H1 (cell line): ENCODE data around the gene COASY. TPM values are rescaled to one million over a fixed set of nuclear protein-coding genes. Genes with fewer than 3 reads are reported as not detected.

Source experiments
- CTCF ChIA-PET: fragments of 300-600 bp; sonication (Branson Sonifier 250); formaldehyde crosslinking; loops from one replicate; lab custom pipeline; 2021; ENCODE audit not compliant: partially characterized antibody; lab: Charles Lee
- POLR2A ChIA-PET: fragments of 300-600 bp; sonication (Branson Sonifier 250); formaldehyde crosslinking; loops from one replicate; lab custom pipeline; 2021; ENCODE audit warnings: inconsistent platforms; ENCODE audit not compliant: partially characterized antibody; lab: Charles Lee
- DNase-seq, 2 experiments: peaks; one replicate each; pipeline versions ENCODE4 v3.0.0 to v3.0.0-alpha.2; 2010 to 2022; ENCODE audit warnings: low spot score in 2 of 2, low read depth in 1 of 2, mixed read lengths in 1 of 2
- FAIRE-seq: peaks from 2 replicates; lab custom pipeline; 2011; peaks lifted over from hg19 to GRCh38; lab: Jason Lieb, UNC
- H2AFZ ChIP-seq: 2 replicates; pipeline ENCODE4 v1.8.1; 2012; ENCODE audit warnings: low read length, inconsistent platforms
- H2AK5ac ChIP-seq: 2 replicates; pipeline ENCODE4 v1.6.1; 2013; ENCODE audit warnings: low read depth, low read length
- H2BK120ac ChIP-seq: replicated peaks from 2 replicates; pipeline ENCODE3; 2013; ENCODE audit warnings: low read depth, low read length, inconsistent platforms
- H2BK12ac ChIP-seq: 2 replicates; pipeline ENCODE4 v1.6.1; 2013; ENCODE audit warnings: low read depth, low read length
- H2BK15ac ChIP-seq: 2 replicates; pipeline ENCODE4 v1.6.1; 2013; ENCODE audit warnings: low read length
- H2BK20ac ChIP-seq: 2 replicates; pipeline ENCODE4 v1.6.1; 2013; ENCODE audit warnings: low read length
- H2BK5ac ChIP-seq: 2 replicates; pipeline ENCODE4 v1.6.1; 2013; ENCODE audit warnings: low read depth, low read length
- H3K14ac ChIP-seq: 2 replicates; pipeline ENCODE4 v1.6.1; 2013; ENCODE audit warnings: inconsistent platforms; ENCODE audit not compliant: insufficient read length
- H3K18ac ChIP-seq: 2 replicates; pipeline ENCODE4 v1.6.1; 2013; ENCODE audit warnings: low read length; ENCODE audit errors: extremely low read depth
- H3K23ac ChIP-seq: 2 replicates; pipeline ENCODE4 v1.6.1; 2013; ENCODE audit warnings: inconsistent platforms; ENCODE audit not compliant: insufficient read length
- H3K23me2 ChIP-seq: 2 replicates; pipeline ENCODE4 v1.6.1; 2013; ENCODE audit warnings: low read depth, low read length
- H3K27ac ChIP-seq: 2 replicates; pipeline ENCODE4 v1.6.1; 2011; ENCODE audit warnings: low read depth, low read length, inconsistent platforms
- H3K27me3 ChIP-seq, 4 experiments: replicated peaks in 1 of 4; 1 replicate in 1 of 4; 2 replicates in 3 of 4; pipeline versions ENCODE4 v1.6.1 to v1.8.1; 2011 to 2013; ENCODE audit warnings: low read length in 3 of 4, mild to moderate bottlenecking in 3 of 4, inconsistent platforms in 2 of 4, mixed read lengths in 2 of 4, moderate library complexity in 1 of 4; ENCODE audit not compliant: control insufficient read depth in 3 of 4, insufficient read depth in 3 of 4; ENCODE audit errors: extremely low read depth in 1 of 4
- H3K36me3 ChIP-seq, 4 experiments: 2 replicates each; pipeline versions ENCODE4 v1.6.1 to v1.8.1; 2011 to 2013; ENCODE audit warnings: mild to moderate bottlenecking in 4 of 4, low read length in 3 of 4, moderate library complexity in 2 of 4, control low read depth in 1 of 4, inconsistent platforms in 1 of 4; ENCODE audit not compliant: insufficient read depth in 4 of 4, control insufficient read depth in 2 of 4
- H3K4ac ChIP-seq: replicated peaks from 2 replicates; pipeline ENCODE3; 2013; ENCODE audit warnings: low read length, low read depth, mixed read lengths, inconsistent platforms; ENCODE audit not compliant: insufficient read length
- H3K4me1 ChIP-seq, 4 experiments: replicated peaks in 1 of 4; 1 replicate in 1 of 4; 2 replicates in 3 of 4; pipeline versions ENCODE4 v1.6.1 to v1.8.1; 2011 to 2013; ENCODE audit warnings: low read length in 3 of 4, inconsistent platforms in 2 of 4, mixed read lengths in 1 of 4; ENCODE audit not compliant: insufficient read depth in 4 of 4, control insufficient read depth in 3 of 4
- H3K4me2 ChIP-seq, 2 experiments: 2 replicates each; pipeline versions ENCODE4 v1.6.1 to v1.8.1; 2011 to 2013; ENCODE audit warnings: low read depth in 2 of 2, low read length in 2 of 2, control low read depth in 1 of 2, inconsistent platforms in 1 of 2, mild to moderate bottlenecking in 1 of 2; ENCODE audit not compliant: insufficient read depth in 1 of 2
- H3K4me3 ChIP-seq, 4 experiments: fragments of 200-600, 300-600 bp in 1 of 4; sonication (generic), shearing (Covaris generic), sonication (Bioruptor Twin) in 1 of 4; 2 replicates each; pipeline versions ENCODE4 v1.5.1 to v1.8.1; 2011 to 2016; ENCODE audit warnings: low read length in 4 of 4, low read depth in 3 of 4, control low read depth in 2 of 4, inconsistent platforms in 2 of 4, mild to moderate bottlenecking in 2 of 4, mixed read lengths in 1 of 4, moderate library complexity in 1 of 4; ENCODE audit not compliant: insufficient read depth in 2 of 4; ENCODE audit errors: extremely low read depth in 1 of 4
- H3K56ac ChIP-seq: replicated peaks from 2 replicates; pipeline ENCODE3; 2013; ENCODE audit warnings: low read depth, mild to moderate bottlenecking, mixed read lengths, low read length, inconsistent platforms; ENCODE audit not compliant: insufficient read length
- H3K79me1 ChIP-seq: 2 replicates; pipeline ENCODE4 v1.6.1; 2013; ENCODE audit warnings: low read depth, low read length, control low read depth
- H3K79me2 ChIP-seq, 2 experiments: 2 replicates each; pipeline versions ENCODE4 v1.6.1 to v1.8.1; 2012 to 2013; ENCODE audit warnings: low read length in 2 of 2, mild to moderate bottlenecking in 2 of 2, inconsistent platforms in 1 of 2; ENCODE audit not compliant: insufficient read depth in 2 of 2, control insufficient read depth in 1 of 2
- H3K9ac ChIP-seq, 4 experiments: replicated peaks in 1 of 4; 1 replicate in 1 of 4; 2 replicates in 3 of 4; pipeline versions ENCODE4 v1.6.1 to v1.8.1; 2011 to 2013; ENCODE audit warnings: low read depth in 3 of 4, low read length in 3 of 4, control low read depth in 2 of 4, mild to moderate bottlenecking in 2 of 4, moderate library complexity in 2 of 4, inconsistent platforms in 1 of 4; ENCODE audit errors: extremely low read depth in 1 of 4
- H3K9me3 ChIP-seq, 2 experiments: 2 replicates each; pipeline versions ENCODE4 v1.6.1 to v1.8.1; 2012 to 2013; ENCODE audit warnings: mild to moderate bottlenecking in 2 of 2, moderate library complexity in 2 of 2, control low read depth in 1 of 2, inconsistent platforms in 1 of 2, low read depth in 1 of 2, low read length in 1 of 2, mixed read lengths in 1 of 2; ENCODE audit not compliant: insufficient read depth in 2 of 2
- H4K20me1 ChIP-seq, 2 experiments: replicated peaks in 1 of 2; 2 replicates each; pipeline versions ENCODE3 to v1.8.1; 2011 to 2013; ENCODE audit warnings: inconsistent platforms in 2 of 2, low read length in 2 of 2, mild to moderate bottlenecking in 1 of 2; ENCODE audit not compliant: insufficient read depth in 2 of 2, control insufficient read depth in 1 of 2
- H4K5ac ChIP-seq: 2 replicates; pipeline ENCODE4 v1.6.1; 2013; ENCODE audit warnings: low read length, low read depth, mixed read lengths, inconsistent platforms; ENCODE audit not compliant: insufficient read length
- H4K8ac ChIP-seq: 2 replicates; pipeline ENCODE4 v1.8.0; 2013; ENCODE audit warnings: mild to moderate bottlenecking, moderate library complexity, low read length, inconsistent platforms; ENCODE audit not compliant: insufficient read depth; ENCODE audit errors: extremely low read depth
- H4K91ac ChIP-seq: replicated peaks from 2 replicates; pipeline ENCODE3; 2013; ENCODE audit warnings: low read length, mixed read lengths, inconsistent platforms; ENCODE audit not compliant: insufficient read length
- ASH2L ChIP-seq: fragments of 200-600, 300-600 bp; sonication (generic); IDR thresholded peaks from one replicate; pipeline ENCODE4 v1.7.1; 2017; ENCODE audit warnings: low read length
- CEBPB ChIP-seq: IDR thresholded peaks from 2 replicates; pipeline ENCODE4 v1.6.1; 2012; ENCODE audit warnings: low read depth, low read length
- KDM4A ChIP-seq: IDR thresholded peaks from one replicate; pipeline ENCODE4 v1.7.1; 2012; ENCODE audit warnings: low read depth, mild to moderate bottlenecking, moderate library complexity, low read length, inconsistent platforms; ENCODE audit not compliant: severe bottlenecking
- MAX ChIP-seq: IDR thresholded peaks from 2 replicates; pipeline ENCODE4 v1.6.1; 2012; ENCODE audit warnings: inconsistent platforms
- POLR2A ChIP-seq, 2 experiments: IDR thresholded peaks; 1 replicate in 1 of 2; 2 replicates in 1 of 2; pipeline ENCODE4 v1.6.1; 2011; ENCODE audit warnings: low read depth in 2 of 2, low read length in 2 of 2, mild to moderate bottlenecking in 2 of 2; ENCODE audit errors: control extremely low read depth in 1 of 2
- POLR2AphosphoS5 ChIP-seq: IDR thresholded peaks from 2 replicates; pipeline ENCODE4 v1.6.1; 2011; ENCODE audit warnings: low read depth, low read length
- SIN3A ChIP-seq, 2 experiments: IDR thresholded peaks in 1 of 2; conservative IDR thresholded peaks in 1 of 2; 2 replicates each; pipeline ENCODE4 v1.6.1; 2011 to 2012; ENCODE audit warnings: low read length in 2 of 2, improper control_type of control experiment in 1 of 2, low read depth in 1 of 2, mild to moderate bottlenecking in 1 of 2
- SP2 ChIP-seq: IDR thresholded peaks from 2 replicates; pipeline ENCODE4 v1.6.1; 2012; ENCODE audit warnings: mild to moderate bottlenecking, low read length, inconsistent platforms
- WGBS, 2 experiments: shearing (Covaris generic) in 1 of 2; methylation state at CpG; one replicate each; pipeline versions ENCODE4 v1.1.6 to v1.1.7; 2013 to 2015; ENCODE audit warnings: low lambda C conversion rate in 2 of 2, mixed read lengths in 2 of 2, inconsistent platforms in 1 of 2, low coverage in 1 of 2, missing lambda C conversion rate in 1 of 2; ENCODE audit not compliant: insufficient replicate concordance in 2 of 2, insufficient coverage in 1 of 2, insufficient read length in 1 of 2; ENCODE audit errors: extremely low coverage in 1 of 2, missing lambda C conversion rate in 1 of 2; 5-methylcytosine and 5-hydroxymethylcytosine counted together
- polyA plus RNA-seq, 7 experiments: library from polyadenylated mRNA; depleted of rRNA in 3 of 7; stranded (reverse) in 5 of 7; unstranded in 2 of 7; fragments of >200 nt in 5 of 7; fragments of 200-250 nt in 2 of 7; gene quantifications; 1 replicate in 5 of 7; 2 replicates in 1 of 7; 4 replicates in 1 of 7; pipeline versions ENCODE4 v1.2.1 to v1.2.3, GENCODE V29; 2011 to 2013; ENCODE audit warnings: missing spikeins in 2 of 7, mixed read lengths in 2 of 7
- total RNA-seq: library from RNA; stranded (reverse); fragmentation: NEBNext Ultra II Directional; extraction: Animal tissue kit (Norgen Biotek cat#: 25700); gene quantifications from 2 replicates; pipeline ENCODE4 v1.2.1, GENCODE V29; 2021

COASY gene
- total and polyA plus RNA-seq, 2 of the 8 experiments (the other 6 are each of a cell fraction or from before 2014, with no cell fraction given): 64.5 to 100 TPM

- Histone ChIP-seq H3K4me3 (peak overlapping the region; percentile 50 to 72 (median 62)), H2AFZ (no peak overlapping the region), H4K20me1 (peaks cover 1 to 2% of the 10 kb centered on the region in 2 experiments), H3K56ac (peak overlapping the region; percentile 34), H4K5ac (peak overlapping the region; percentile 70), H2AK5ac (peak overlapping the region; percentile 45; the same call in 1 of the 2 replicates), H2BK15ac (0 out of 2 replicates have a peak overlapping the region, but pooled peaks have one; percentile 72), H3K4me2 (peak overlapping the region; percentile 94 to 95), H3K23me2 (peaks cover 9% of the 10 kb centered on the region), H2BK120ac (peak overlapping the region; percentile 4), H3K9ac (peak overlapping the region; percentile 56 to 88 (median 66); a peak in 6 of 7 replicates), H3K27me3 (peaks cover 0 to 1% (median 0%) of the 10 kb centered on the region in 4 experiments; a peak in 2 of 7 replicates), H3K4ac (peak overlapping the region; percentile 92), H4K91ac (peak overlapping the region; percentile 25), H2BK12ac (0 out of 2 replicates have a peak overlapping the region, but pooled peaks have one; percentile 75)
- no peak for FAIRE-seq
- POLR2A ChIA-PET: interaction anchor here (0.6 to 4.3 kb wide), 16 partner anchors 10 to 508 kb away, joined by 3 to 43 read pairs (median 4); partner anchors contain the start of genes CAVIN1, CNTD1, COA3 and COASY
- TF ChIP-seq ASH2L (peak; percentile 21), CEBPB (no peak), SIN3A (conservative IDR thresholded peaks at IDR 0.05 in 1 of 2, IDR thresholded peaks at IDR 0.05 in 1 of 2; ENCODE audit: low read depth in 1 of 2, low read length in 2 of 2) (peak in 1 of 2 experiments; percentile 44; a peak in 1 of 4 replicates), KDM4A (peak; percentile 30), POLR2AphosphoS5 (peak; percentile 35), SP2 (no peak), POLR2A (IDR thresholded peaks at IDR 0.05; ENCODE audit: control extremely low read depth in 1 of 2, low read depth in 2 of 2, low read length in 2 of 2) (peak in 1 of 2 experiments; percentile 61; a peak in 1 of 3 replicates), MAX (peak; percentile 63; the same call in 1 of the 2 replicates)
- TF ChIP-seq, all 59 proteins: peak for 6
- peak overlapping the region; percentile 96 for H3K18ac ChIP-seq
- H3K79me2 ChIP-seq: no peaks in the 10 kb centered on the region
- WGBS, 2 experiments: 7% methylated on average over 26 of the region's 65 CpGs; no CpG with 5 or more reads in 1 of the 2 experiments
- CTCF ChIA-PET: interaction anchor here (1.5 to 5.1 kb wide), 3 partner anchors 12 to 19 kb away, joined by 5 to 28 read pairs (median 10); no protein-coding TSS in a partner anchor
- H2BK20ac ChIP-seq: peak overlapping the region; percentile 80; the same call in 1 of the 2 replicates
- peak in 1 of 2 experiments; percentile 80 for DNase-seq
- no peak overlapping the region for H3K14ac ChIP-seq
- H4K8ac ChIP-seq: peak overlapping the region; percentile 95
- peak overlapping the region; percentile 79 for H2BK5ac ChIP-seq
- no peaks in the 10 kb centered on the region; the same call in 1 of the 2 replicates for H3K79me1 ChIP-seq
- H3K27ac ChIP-seq: peak overlapping the region; percentile 66; the same call in 1 of the 2 replicates
- peaks cover 0 to 15% (median 13%) of the 10 kb centered on the region in 4 experiments; a peak in 6 of 7 replicates for H3K4me1 ChIP-seq
- peaks cover 0 to 9% (median 3%) of the 10 kb centered on the region in 4 experiments; a peak in 3 of 8 replicates for H3K36me3 ChIP-seq
- no peak overlapping the region for H3K23ac ChIP-seq
- H3K9me3 ChIP-seq: no peaks in the 10 kb centered on the region
These were observed 25.4 kb upstream of the COASY start for GRCh38 chr17:42536372-42537155.
